Kidney epithelial cell (primary cell): ENCODE measurements around the gene TMEM255A. TPM values are rescaled to one million over a fixed set of nuclear protein-coding genes. Genes with fewer than 3 reads are reported as not detected.
"Not testable (repeated sequence)": the region's sequence is repeated elsewhere in the genome, so short reads cannot be mapped to it uniquely, and the experiment has no call there.

ENCODE experiments used
- DNase-seq: peaks from one replicate; pipeline ENCODE4 v3.0.0-alpha.2; 2010; ENCODE audit warnings: low read depth
- H3K27me3 ChIP-seq: 2 replicates; pipeline ENCODE4 v1.6.0; 2011; ENCODE audit warnings: low read length; ENCODE audit not compliant: control insufficient read depth, insufficient read depth
- H3K36me3 ChIP-seq: 2 replicates; pipeline ENCODE4 v1.5.1; 2011; ENCODE audit warnings: low read length; ENCODE audit not compliant: control insufficient read depth, insufficient read depth
- H3K4me3 ChIP-seq: 2 replicates; pipeline ENCODE4 v1.5.1; 2011; ENCODE audit warnings: low read depth, mild to moderate bottlenecking, control low read depth, low read length
- CTCF ChIP-seq: IDR thresholded peaks from 2 replicates; pipeline ENCODE4 v1.5.1; 2011; ENCODE audit warnings: mild to moderate bottlenecking, moderate library complexity, low read length, control low read depth, inconsistent platforms; ENCODE audit not compliant: insufficient read depth, poor library complexity, severe bottlenecking
- total RNA-seq: library from RNA; depleted of rRNA; stranded (reverse); fragments of >200 nt; gene quantifications from 2 replicates; pipeline ENCODE4 v1.2.3, GENCODE V29; 2015

Gene TMEM255A
- 0.07 TPM in 1 of 2 replicates, not detected in the other for total RNA-seq

- no peak for TF ChIP-seq CTCF
- H3K36me3 ChIP-seq: no peaks in the 10 kb centered on the region
- H3K4me3 ChIP-seq: peak within 1 kb of the TSS; percentile 15
- DNase-seq: no peak
- H3K27me3 ChIP-seq: peaks cover 11% of the 10 kb centered on the region
Observed at GRCh38 chrX:120310861-120311726, at the start of gene TMEM255A. TSS of gene TMEM255A (minus strand) at chrX:120311461. CDS start at chrX:120311309, 152 bp downstream.

- no peak for TF ChIP-seq CTCF
Observed at GRCh38 chrX:120358737-120359456, 47.6 kb upstream of the TMEM255A start.

GRCh38 chrX:120357186-120357585 is 45.9 kb upstream of the TMEM255A start:
- no peak for DNase-seq
- no peak for TF ChIP-seq CTCF
- no peaks in the 10 kb centered on the region for H3K27me3 ChIP-seq
- no peak overlapping the region for H3K4me3 ChIP-seq
- H3K36me3 ChIP-seq: no peaks in the 10 kb centered on the region

More at GRCh38 chrX:120358737-120359456, 47.6 kb upstream of the TMEM255A start:
- no peaks in the 10 kb centered on the region for H3K27me3 ChIP-seq
- peak; percentile 21 for DNase-seq
- no peaks in the 10 kb centered on the region for H3K36me3 ChIP-seq
- no peak overlapping the region for H3K4me3 ChIP-seq

- no peak overlapping the region for H3K4me3 ChIP-seq
- no peak for DNase-seq
- H3K27me3 ChIP-seq: no peaks in the 10 kb centered on the region
- H3K36me3 ChIP-seq: no peaks in the 10 kb centered on the region
- no peak for TF ChIP-seq CTCF
Observed at GRCh38 chrX:120356084-120356483, 44.8 kb upstream of the TMEM255A start.

GRCh38 chrX:120350450-120351138 is 39.3 kb upstream of the TMEM255A start:
- no peak for TF ChIP-seq CTCF

GRCh38 chrX:120344566-120344965 is 33.3 kb upstream of the TMEM255A start:
- H3K27me3 ChIP-seq, H3K4me3 ChIP-seq, DNase-seq, H3K36me3 ChIP-seq: not testable (repeated sequence)

More at GRCh38 chrX:120350450-120351138, 39.3 kb upstream of the TMEM255A start:
- DNase-seq: no peak
- H3K4me3 ChIP-seq: no peak overlapping the region
- H3K27me3 ChIP-seq: no peaks in the 10 kb centered on the region
- H3K36me3 ChIP-seq: no peaks in the 10 kb centered on the region
